Prostate gland (tissue), 2 donors: ENCODE data around the gene NRSN2. TPM values are rescaled to one million over a fixed set of nuclear protein-coding genes. Genes with fewer than 3 reads are reported as not detected.
A peak's percentile ranks its signal among the peaks of the same experiment; 100 is the strongest.

ENCODE experiments used
- DNase-seq: peaks from one replicate; pipeline ENCODE4 v3.0.0-alpha.2; 2019; ENCODE audit warnings: low spot score
- H3K27ac ChIP-seq, 2 donors: fragments of 200-600 bp; sonication (generic); 2 replicates each; pipeline ENCODE4 v1.5.1; 2017 to 2019
- H3K27me3 ChIP-seq: fragments of 200-600 bp; sonication (generic); replicated peaks from 2 replicates; pipeline ENCODE4 v1.5.1; 2019; ENCODE audit not compliant: insufficient read depth
- H3K36me3 ChIP-seq, 2 donors: fragments of 200-600 bp; sonication (generic); 1 replicate in 1 of 2; 2 replicates in 1 of 2; pipeline versions ENCODE4 v1.5.1 to v1.8.1; 2017 to 2019
- H3K4me1 ChIP-seq: fragments of 200-600 bp; sonication (generic); replicated peaks from 2 replicates; pipeline ENCODE4 v1.5.1; 2019
- H3K4me3 ChIP-seq, 2 donors: fragments of 200-600 bp; sonication (generic); 2 replicates each; pipeline ENCODE4 v1.5.1; 2017 to 2019
- H3K9me3 ChIP-seq: fragments of 200-600 bp; sonication (generic); 2 replicates; pipeline ENCODE4 v1.5.1; 2017
- CTCF ChIP-seq, 4 experiments: fragments of 200-600 bp in 2 of 4; fragments of 450-650 bp in 2 of 4; sonication (generic) in 2 of 4; IDR thresholded peaks; 1 replicate in 3 of 4; 2 replicates in 1 of 4; pipeline ENCODE4 v1.5.1; 2016 to 2019; ENCODE audit warnings: antibody characterized with exemption in 4 of 4, mild to moderate bottlenecking in 2 of 4, moderate library complexity in 2 of 4
- POLR2A ChIP-seq: fragments of 450-650 bp; IDR thresholded peaks from one replicate; pipeline ENCODE4 v1.6.1; 2016; ENCODE audit warnings: antibody characterized with exemption, mild to moderate bottlenecking
- POLR2AphosphoS5 ChIP-seq: sonication (generic); formaldehyde crosslinking; IDR thresholded peaks from one replicate; pipeline ENCODE4 v1.6.1; 2017; ENCODE audit warnings: antibody characterized with exemption
- WGBS: methylation state at CpG from one replicate; pipeline ENCODE4 v1.1.5; 2018; 5-methylcytosine and 5-hydroxymethylcytosine counted together
- intact Hi-C: fragments of 100-400 bp; cut with DNase I; formaldehyde crosslinking; loops from one replicate; pipeline ENCODE4 v1.14.2; 2022
- total RNA-seq, 2 donors: library from RNA; depleted of rRNA; stranded (reverse); fragments of >200 nt; gene quantifications; one replicate each; pipeline ENCODE4 v1.1.0, GENCODE V29; 2016

NRSN2 gene
- total RNA-seq, 2 donors from 2014 or later, result 26.3 to 48.3 TPM

DNA sequence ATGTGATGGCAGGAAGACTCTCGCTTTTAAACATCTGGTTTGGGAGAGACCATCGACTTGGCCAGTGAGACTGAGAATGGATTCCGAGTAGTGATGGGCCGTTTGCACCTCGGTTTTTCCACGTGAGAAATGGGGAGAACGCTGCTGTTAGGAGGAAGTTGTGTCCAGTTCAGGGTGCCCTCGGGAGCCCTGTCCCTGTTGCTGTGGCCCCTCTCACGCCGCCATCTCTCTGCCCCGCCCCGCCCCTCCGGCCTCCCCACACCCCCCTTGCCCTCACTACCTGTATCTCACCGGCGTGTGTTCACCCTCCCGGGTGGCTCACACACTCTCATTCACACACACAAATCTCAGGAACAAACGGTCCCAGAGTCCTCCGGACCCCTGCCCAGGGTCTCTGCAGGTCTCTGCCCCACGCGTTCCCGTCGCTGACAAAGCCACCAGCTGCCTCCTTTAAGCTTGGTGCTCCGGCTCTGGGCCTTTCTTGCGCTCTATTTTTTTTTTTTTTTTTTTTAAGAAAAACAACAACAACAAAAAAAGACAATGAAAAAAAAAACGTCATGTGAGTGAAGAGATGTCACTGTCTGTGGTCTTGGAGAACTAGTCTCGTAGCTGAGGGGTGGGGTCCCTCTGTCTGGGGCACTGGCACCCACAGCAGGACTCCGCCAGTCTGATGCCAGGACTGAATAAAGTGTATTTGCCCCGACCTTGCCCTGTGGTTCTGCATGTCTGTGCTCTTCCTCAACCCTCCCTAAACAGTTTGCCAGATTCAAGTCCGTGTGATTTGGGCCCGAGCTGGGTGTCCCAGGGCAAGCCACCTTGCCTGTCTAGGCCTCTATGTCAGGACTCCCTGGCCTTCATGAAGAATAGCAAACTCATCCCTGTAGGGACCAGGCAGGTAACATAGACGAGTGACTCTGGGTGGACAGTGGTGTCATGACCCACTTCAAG is 18.6 kb upstream of the NRSN2 start:
- Histone ChIP-seq H3K4me1 (peaks cover 4% of the 10 kb centered on the region), H3K4me3 (peak overlapping the region; percentile 69 to 76), H3K27me3 (no peaks in the 10 kb centered on the region), H3K36me3 (no peaks in the 10 kb centered on the region), H3K27ac (peak overlapping the region; percentile 93 to 97), H3K9me3 (no peaks in the 10 kb centered on the region)
- 27% methylated on average over 31 of the region's 31 CpGs for WGBS
- no peak for DNase-seq
- TF ChIP-seq POLR2AphosphoS5 (no peak), CTCF (IDR thresholded peaks at IDR 0.05) (no peak), POLR2A (no peak)
- intact Hi-C loops, result no loop called here

GRCh38 chr20:328975-329695 is 17.8 kb upstream of the NRSN2 start:
- intact Hi-C loops, result no loop called here
- Histone ChIP-seq H3K36me3 (no peaks in the 10 kb centered on the region), H3K27me3 (no peaks in the 10 kb centered on the region), H3K27ac (peak overlapping the region in 1 of 2 donors; percentile 97), H3K4me1 (peaks cover 4% of the 10 kb centered on the region), H3K9me3 (no peaks in the 10 kb centered on the region), H3K4me3 (no peak overlapping the region)
- TF ChIP-seq CTCF (IDR thresholded peaks at IDR 0.05) (no peak), POLR2AphosphoS5 (no peak), POLR2A (no peak)
- DNase-seq, result no peak
- 46% methylated on average over 7 of the region's 7 CpGs for WGBS

DNA sequence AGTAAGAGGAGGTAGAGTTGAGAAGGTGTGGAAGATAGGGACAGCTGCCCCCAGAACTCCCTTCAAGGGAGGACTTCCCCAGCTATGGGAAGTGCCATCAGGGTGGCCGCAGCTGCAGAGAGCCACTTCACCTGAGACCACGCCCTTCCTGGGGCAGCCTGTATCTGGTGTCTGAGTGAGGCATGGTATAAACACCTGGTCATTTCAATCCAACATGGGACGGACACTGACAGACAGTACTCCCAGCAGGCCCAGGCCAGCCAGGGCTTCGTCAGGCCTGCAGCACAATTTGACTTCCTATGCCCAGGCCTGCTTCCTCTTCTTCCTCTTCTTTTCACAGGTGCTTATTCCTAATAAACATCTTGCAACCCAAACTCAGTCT is 17.1 kb upstream of the NRSN2 start:
- no peak for TF ChIP-seq POLR2A
- TF ChIP-seq POLR2AphosphoS5, result no peak
- no peak for TF ChIP-seq CTCF (IDR thresholded peaks at IDR 0.05)
- intact Hi-C loops, result loop anchor here (2.0 kb wide), 1 partner anchor 63 kb away; no protein-coding TSS in a partner anchor
- H3K27ac ChIP-seq, result peak overlapping the region in 1 of 2 donors; percentile 97
- no peaks in the 10 kb centered on the region for H3K9me3 ChIP-seq
- 74% methylated on average over 4 of the region's 4 CpGs for WGBS
- no peaks in the 10 kb centered on the region for H3K36me3 ChIP-seq
- no peak overlapping the region for H3K4me3 ChIP-seq
- peaks cover 1% of the 10 kb centered on the region for H3K4me1 ChIP-seq
- H3K27me3 ChIP-seq, result no peaks in the 10 kb centered on the region
- no peak for DNase-seq

GRCh38 chr20:330233-331149 is 16.4 kb upstream of the NRSN2 start:
- WGBS, result 48% methylated on average over 16 of the region's 16 CpGs
- Histone ChIP-seq H3K9me3 (no peaks in the 10 kb centered on the region), H3K36me3 (no peaks in the 10 kb centered on the region), H3K27me3 (no peaks in the 10 kb centered on the region), H3K4me1 (no peaks in the 10 kb centered on the region), H3K27ac (no peak overlapping the region), H3K4me3 (no peak overlapping the region)
- intact Hi-C loops, result loop anchor here (2.0 kb wide), 1 partner anchor 64 kb away; no protein-coding TSS in a partner anchor
- peak; percentile 22 for DNase-seq
- TF ChIP-seq POLR2AphosphoS5 (no peak), POLR2A (peak; percentile 4), CTCF (IDR thresholded peaks at IDR 0.05) (peak; percentile 47 to 80 (median 66))
